ENCODE measurements around the gene TRIM36.

Gene TRIM36

DNA sequence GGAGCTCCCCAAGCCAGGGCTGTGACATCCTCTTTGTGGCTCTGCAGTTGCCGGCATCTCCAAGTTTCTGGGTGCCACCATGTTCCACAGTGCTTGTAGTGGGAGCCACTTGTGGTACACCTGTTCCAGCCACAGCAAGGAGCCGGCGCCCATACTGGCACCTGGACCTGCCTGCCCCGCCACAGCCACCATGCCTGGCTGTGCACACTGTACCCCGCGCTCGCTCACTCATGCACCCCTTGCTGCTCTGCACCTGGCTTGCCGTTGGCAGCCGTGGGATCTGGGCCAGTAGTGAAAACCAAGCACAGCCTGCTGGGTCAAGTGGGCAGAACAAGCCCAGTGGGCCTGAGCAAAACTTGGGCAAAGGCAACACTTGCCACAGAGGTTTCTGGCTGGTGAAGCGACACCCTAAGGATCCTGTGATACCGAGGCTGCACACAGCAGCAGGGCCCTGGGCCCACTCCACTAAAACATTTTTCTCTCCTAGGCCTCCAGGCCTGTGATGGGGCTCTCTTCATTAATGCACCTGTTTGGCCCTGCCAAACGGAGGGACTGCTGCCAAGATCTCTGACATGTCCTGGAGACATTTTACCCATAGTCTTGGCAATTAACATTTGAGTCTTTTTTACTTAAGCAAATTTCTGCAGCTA lies 2.8 kb downstream of the TRIM36 start:
- no peak for DNase-seq

DNA sequence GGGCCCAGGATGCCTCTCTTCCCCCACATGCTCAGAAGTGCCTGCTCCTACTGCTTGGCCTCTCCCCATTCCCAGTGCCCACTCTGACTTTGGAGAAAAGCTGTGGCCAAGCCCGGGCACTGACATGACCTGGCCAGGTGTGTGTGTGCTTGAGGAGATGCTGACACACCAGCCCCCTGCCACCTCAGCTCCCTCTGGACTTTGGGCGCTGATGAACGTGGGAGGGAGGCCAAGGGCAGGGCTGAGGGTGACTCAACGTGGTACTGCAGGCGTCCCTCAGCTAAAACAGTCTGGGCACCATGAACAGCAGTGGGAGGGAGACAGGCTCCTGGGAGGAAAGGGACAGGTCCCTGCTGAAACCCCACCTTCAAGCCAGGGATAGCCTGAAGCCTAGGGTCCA lies 3.9 kb downstream of the TRIM36 start:
- no peak for DNase-seq

DNA sequence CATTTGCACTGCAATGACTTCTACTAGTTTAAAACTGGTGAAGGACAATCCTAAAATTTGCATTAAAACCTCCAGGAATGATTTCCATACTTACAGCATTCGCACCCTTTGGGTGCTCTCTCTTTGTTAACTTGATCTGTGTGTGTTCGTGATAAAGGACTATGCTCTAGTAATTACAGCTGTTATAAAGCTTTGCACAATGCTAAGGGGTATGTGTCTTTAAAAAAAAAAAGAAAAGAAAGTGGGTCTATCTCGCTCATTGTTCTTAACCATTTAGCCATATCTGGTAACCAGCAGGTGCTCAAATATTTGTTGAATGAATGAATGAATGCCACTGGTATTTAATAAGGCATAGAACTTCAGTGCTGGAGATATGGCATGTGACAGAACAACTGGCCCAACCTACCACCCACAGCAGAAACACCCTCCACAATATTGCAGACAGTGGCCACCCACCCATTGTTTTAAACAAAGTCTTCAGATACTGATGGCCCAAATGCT lies 8.7 kb downstream of the TRIM36 start:
- DNase-seq: no peak

DNA sequence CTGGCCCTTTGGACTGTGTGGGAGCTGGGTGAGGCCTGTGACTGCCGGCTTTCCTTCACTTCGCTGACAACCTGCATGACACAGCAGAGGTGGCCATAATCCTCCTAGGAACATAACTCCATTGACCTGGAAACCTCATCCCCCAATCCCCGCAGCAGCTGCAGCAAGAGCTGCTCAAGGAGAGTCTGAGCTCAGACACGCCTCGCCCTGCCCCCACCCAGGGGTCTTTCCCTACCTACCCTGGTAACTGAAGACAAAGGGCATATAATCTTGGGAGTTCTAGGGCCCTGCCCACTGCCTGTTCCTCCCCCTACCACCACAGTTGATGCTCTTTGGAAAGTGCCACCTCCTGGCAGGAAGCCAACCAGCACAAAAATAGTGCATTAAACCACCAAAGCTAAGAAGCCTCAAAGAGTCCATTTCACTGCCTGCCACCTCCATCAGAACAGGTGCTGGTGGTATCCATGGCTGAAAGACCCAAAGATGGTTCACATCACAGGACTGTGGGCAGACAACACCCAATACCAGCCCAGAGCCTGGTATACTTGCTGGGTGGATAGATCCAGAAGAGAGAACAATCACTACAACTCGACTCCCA lies 18.4 kb downstream of the TRIM36 start:
- no peak for DNase-seq

DNA sequence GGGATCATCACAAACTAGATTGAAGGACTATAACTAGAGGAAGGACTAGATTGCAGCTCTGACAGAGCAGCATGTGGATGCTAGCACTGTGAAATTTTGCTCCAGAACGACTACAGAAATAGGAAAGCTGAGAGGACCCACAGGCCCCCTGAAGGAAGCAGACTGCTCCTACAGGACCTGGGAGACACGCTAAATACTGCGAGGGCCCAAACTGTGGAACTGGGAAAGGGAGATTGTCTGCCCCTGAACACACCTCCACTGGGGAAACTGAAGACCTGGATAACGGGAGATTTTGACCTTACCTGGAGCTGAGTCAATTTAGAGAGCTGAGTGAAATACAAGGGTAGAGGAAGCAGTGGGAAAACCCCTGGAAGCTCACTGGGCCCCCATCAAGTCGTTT lies 19.2 kb downstream of the TRIM36 start:
- no peak for DNase-seq

DNA sequence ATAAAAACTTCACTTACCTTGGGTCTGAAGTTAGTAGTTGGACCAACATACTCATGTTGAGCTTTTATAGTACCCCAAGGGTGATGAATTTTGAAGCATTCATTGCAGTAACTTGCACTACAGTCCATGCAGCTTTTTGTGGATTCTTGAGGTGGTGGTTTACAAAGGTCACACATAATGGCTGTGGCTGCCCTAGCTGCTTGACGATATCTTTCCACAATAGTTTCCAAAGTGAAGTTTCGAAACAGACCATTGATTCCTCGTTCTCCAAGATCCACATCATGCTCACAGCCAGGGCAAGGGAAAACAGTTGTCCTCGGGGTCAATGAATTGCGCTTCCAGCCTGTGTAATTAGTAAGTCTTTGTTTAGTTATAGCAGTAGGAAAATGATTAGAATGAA lies 22.7 kb downstream of the TRIM36 start:
- DNase-seq: no peak

DNA sequence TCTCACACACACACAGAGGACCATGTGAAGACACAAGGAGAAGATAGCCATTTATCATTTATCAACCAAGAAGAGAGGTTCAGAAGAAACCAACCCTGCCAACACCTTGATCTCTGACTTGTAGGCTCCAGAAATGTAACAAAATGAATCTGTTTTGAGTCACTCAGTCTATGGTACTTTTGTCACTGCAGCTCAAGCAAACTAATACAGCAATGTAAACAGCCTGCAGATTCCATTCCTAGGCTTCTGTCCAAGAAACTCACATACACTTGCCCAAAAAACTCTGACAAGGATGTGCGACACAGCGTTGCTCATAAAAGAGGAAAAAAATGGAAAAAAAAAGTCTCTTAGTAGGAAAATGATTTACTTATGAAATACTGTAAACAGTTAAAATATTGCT lies 33.4 kb downstream of the TRIM36 start:
- no peak for DNase-seq

DNA sequence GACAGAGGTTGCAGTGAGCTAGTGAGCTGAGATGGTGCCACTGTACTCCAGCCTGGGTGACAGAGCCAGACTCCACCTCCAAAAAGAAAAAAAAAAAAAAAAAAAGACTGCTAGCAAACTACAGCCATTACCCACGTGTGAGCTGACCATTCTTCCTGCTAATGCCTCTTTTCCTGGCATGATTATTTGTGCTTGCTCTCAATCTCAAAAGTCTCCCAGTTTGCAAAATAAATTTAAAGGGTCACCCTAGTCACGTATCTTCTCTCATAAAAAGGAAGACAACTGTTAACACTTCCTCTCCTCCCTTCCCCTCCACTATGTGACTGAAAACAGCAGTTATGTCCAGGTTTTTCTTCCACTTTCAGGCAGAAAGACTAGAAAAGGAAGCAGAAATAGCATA lies 37.2 kb downstream of the TRIM36 start:
- no peak for DNase-seq

DNA sequence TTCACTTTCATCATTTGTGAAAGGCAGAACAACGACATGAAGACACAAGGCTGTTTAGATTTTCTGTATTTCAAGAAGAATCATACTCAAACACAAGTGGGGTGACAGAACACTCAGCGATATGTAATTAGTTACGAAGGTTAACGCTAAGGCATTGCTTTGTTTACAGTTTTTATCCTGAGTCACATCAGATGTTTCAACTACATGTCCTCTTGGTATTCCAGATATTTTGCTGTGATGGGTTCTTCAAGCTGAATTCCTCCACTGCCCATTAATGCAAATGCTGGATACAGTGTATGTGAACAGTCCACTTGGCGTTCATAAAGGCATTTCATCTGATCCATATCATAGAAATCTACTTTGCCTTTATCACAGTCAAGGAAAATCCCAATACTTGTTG lies 43.4 kb downstream of the TRIM36 start:
- no peak for DNase-seq

DNA sequence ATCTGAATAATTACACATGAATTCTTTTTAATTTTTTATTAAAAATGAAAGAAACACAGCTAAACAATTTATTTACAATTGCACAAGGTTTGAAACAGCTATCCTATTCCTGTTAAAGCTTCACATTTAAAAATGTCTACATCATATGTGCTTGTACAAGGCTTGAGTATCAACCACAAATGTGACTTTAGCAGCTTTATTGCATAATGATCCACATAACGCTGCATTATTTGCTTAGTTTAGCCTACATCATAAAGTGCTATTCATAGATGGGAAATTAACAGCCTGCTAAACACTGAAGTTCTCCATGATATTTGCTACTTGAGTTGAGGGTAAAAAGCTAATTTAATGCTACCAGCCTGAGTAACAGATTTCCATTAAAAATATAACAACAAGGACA lies 45.0 kb downstream of the TRIM36 start:
- DNase-seq: no peak

DNA sequence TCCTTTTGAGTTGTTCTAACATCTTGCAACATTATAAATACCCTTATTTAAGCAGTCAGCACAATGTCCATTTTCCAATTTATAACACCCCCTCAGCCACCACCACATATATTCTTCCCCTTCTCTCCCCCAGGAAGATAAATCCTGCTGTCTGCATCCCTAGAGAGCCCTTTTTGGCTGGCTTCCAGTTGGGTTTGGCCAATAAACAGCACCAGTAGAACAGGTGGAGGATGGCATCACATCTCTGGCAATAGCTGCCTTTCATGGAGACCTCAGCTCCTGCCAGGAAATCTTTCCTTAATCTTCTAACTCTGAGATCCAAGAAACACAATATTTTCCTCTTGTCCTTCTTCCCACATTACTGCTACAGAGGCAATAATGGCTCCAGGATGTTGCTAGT lies 53.7 kb downstream of the TRIM36 start:
- no peak for DNase-seq

DNA sequence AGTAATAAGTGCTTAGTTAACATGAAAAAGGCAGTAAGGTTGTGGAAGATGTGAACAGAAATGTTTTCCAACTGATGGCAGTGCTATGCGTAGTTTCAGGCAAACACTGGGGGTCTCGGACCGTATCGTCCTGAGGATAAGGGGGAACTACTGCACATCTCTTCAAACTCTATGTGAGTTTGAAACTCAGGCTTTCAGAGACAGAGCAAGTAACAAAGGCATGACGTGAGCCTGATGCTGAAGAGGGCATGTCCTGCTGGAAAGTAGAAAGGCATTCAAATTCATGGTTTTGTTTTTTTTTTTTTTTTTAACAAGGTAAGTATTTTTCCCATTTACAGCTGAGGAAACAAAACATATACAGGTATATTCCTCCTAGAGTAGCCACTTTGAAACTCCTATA lies 59.9 kb downstream of the TRIM36 start:
- no peak for DNase-seq

DNA sequence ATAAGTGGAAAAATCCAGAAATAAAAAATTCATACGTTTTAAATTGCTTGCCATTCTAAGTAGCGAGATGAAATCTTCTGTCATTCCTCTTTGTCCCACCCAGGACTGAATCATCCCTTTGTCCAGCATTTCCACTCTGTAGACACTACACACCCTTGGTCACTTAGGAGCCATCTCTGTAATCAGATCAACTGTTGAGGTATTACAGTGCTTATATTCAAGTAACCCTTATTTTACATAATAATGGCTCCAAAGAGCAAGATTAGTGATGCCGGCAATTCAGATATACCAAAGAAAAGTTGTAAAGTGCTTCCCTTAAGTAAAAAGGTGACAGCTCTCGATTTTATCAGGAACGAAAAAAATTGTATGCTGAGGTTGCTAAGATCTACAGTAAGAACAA lies 60.4 kb downstream of the TRIM36 start:
- DNase-seq: no peak

DNA sequence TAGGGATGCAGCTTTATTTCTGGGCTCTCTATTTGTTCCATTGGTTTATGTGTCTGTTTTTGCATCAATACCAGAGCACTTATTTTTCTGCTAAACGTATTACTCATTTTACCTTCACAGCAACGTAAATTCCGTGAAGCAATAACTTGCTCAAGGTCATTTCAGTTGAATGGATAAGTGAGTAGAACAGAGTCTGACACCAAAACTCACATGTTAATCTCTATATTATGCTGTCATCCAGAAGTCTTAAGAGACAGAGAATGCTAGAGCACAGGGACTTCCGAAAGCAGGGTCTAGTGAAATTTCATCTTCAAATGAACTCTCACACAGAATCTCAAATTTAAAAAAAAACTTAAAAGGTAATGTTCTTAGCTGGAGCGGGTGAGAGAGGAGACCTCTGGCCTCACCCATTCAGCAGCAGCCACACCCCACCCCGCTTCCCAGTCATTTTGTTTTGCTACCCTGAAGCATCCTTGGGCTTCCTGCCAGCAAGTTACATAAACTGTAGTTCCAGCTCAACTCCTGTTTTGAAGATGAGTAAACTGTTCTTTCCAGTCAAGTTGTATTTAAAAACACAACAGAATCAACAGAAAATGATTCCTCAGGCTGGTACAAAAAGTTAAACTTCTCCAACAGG lies 69.3 kb downstream of the TRIM36 start:
- peak; percentile 4 for DNase-seq

DNA sequence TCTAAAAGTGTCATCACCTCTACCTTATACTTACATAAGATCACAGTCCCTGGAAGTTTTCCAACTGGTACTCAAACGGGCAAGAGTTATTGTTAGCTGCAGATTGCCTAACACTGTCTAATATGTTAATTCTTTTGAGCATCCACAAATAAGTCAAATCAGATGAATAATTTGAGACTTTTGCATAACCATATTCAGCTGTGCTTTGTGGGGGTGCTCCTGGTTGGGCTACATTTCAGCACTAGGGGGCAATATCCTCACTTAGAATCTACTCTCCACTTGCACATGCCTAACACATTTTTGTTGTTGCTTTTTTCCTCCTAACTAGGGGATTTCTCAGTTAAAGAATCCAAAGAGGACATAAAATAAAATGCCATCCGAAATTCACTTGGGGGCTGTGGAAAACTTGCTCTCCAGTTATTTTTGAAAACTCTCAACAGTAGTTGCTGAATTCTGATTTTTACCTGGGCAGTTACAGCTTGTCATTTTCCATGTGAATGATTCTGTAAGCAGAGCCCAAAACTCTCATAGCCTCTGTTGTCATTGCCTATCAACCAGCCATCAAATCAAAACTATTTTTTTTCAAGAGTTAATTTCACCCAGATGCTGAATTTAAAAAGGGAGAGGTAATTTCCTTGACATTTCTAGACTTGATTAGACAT lies 71.5 kb downstream of the TRIM36 start:
- DNase-seq: peak; percentile 42

DNA sequence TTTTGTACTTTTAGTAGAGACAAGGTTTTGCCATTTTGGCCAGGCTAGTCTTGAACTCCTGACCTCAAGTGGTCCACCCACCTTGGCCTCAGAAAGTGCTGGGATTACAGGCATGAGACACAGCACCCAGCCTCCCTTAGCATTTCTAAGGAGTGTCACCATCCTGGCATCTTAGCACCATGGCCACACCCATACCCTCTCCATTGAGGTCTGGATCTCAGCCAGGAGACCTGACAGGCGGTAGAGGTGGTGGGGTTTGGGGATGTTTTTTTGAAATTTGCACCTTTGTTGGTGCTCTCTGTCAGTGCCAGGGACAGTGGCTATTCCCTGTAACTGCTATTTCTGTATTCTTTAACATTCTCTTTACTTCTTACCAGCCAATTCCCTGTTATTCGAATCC lies 72.5 kb downstream of the TRIM36 start:
- DNase-seq: no peak

DNA sequence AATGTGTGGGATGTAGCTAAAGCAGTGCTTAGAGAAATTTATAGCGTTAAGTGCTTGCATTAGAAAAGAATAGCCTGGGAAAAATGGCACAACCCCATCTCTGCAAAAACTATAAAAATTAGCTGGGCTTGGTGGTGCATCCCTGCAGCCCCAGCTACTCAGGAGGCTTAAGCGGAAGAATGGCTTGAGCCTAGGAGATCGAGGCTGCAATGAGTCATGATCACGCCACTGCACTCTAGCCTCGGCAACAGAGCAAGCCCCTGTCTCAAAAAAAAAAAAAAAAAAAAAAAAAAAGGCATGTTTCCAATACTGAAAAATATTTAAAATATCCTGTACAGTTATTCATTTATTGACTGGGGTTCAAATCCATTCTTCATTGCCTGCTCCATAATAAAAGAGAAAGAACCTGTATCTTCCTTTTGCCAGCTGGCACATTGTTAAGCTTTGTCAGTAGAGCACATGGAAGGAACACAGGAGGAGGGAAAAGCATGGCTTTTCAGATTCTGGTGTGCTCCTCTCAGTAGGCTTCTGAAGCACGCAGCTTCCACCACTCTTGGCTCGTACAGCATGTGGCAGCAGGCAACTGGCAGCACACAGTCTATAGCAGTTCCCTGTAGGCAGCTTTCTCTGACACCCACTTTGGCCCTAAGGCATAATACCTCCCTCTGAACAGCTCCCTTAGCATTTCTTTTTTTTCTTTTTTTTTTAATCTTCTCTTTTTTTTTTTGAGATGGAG lies 73.5 kb downstream of the TRIM36 start:
- DNase-seq: no peak

DNA sequence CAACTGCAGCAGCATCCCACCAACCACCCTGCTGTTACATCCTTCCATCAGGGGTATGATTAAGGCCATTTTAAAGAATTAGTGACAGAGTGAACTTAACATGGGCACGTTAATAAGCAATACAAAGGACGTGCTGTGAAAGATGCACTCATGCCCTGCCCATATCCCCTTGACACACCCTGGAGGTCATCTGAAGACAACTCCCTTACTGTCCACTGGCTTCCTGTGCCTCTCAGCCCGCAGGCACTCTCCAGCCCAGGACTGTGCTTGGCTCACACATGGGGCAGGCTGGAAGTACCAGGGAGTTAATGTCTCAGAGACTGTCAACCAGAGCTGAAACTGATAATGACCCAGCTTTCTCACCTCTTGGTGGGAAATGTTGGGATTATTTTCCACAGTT lies 81.8 kb downstream of the TRIM36 start:
- DNase-seq: no peak

DNA sequence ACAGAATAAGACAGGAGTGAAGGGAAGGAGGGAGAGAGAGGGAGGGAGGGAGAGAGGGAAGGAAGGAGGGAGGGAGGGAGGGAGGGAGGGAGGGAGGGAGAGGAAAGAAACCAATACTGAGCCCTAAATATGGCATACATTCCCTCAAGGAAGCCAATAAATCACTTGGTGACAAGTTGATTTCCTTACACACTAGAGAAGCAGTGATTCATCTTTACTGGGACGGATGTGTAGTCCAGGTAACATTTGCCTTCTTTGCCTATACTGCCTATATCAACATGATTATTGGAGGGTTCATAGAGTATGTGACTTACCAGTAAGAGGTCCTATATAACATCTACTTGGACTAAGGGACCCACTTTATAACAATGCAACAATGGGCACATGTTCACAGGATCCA lies 83.2 kb downstream of the TRIM36 start:
- DNase-seq: no peak

DNA sequence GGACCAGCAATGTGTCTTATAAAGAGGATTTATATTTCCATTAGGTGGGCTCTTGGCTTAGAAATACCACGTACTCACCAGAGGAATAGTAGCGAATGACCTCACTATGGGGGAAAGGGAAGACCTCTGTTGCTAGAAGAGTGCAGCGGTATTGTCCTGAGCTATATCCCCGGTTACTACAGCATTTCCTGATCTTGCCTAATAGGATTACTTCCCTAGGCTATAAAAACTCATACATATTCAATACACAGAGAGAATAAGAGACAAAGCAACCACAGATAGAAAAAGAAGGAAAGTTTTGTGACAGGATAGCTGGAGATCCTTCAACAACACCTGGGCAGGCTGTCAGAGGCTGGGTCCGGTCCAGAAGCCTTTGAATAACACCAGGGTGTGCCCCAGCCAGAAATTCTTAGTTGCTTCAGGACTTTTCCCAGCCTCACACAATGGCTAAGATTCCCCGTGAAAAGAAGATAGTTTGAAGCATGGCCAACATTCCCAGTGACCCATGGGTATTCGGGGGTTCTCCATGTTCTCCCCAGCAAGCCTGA lies 85.4 kb downstream of the TRIM36 start:
- no peak for DNase-seq

DNA sequence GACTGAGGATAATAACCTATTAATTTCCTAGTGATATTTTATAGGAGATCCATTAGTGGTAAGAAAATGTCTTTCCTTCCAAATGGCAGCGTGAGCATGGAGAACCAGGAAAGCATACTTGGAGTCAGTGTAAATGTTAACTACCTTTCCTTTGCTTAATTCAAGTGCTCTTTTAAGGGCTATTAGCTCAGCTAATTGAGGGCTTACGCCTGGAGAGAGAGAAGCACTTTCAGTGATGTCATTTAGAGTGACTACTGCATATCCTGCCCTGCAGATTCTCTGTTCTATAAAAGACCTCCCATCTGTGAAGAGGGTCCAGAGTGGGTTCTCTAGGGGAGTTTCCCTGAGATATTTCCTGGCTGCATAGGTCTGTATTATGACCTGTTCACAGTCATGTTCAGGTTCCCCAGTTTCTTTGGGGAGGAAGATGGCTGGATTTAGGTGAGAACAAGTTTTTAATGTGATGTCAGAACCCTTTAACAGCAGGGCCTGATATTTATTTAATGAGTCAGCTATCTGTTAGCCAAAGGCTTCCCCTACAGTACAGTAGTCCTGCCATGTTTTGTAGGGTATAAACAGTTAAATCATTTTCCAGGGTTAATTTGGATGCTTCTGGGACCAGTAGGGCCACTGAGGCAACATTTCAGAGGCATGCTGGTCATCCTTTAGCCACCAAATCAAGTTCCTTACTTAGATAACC lies 89.6 kb downstream of the TRIM36 start:
- no peak for DNase-seq
